Suprapubic skin (tissue), 4 donors: ENCODE results near the gene EXOC3.

Experiments
- CTCF ChIP-seq, 2 donors: fragments of 200-600 bp in 1 of 2; fragments of 450-650 bp in 1 of 2; sonication (generic) in 1 of 2; IDR thresholded peaks; one replicate each; pipeline ENCODE4 v1.5.1; 2016 to 2019; ENCODE audit warnings: antibody characterized with exemption in 2 of 2, mild to moderate bottlenecking in 1 of 2, moderate library complexity in 1 of 2
- POLR2A ChIP-seq, 2 donors: fragments of 450-650 bp; IDR thresholded peaks; one replicate each; pipeline ENCODE4 v1.6.1; 2017; ENCODE audit warnings: antibody characterized with exemption in 2 of 2, mild to moderate bottlenecking in 2 of 2, moderate library complexity in 2 of 2
- POLR2AphosphoS5 ChIP-seq, 3 donors: sonication (generic); formaldehyde crosslinking; IDR thresholded peaks; one replicate each; pipeline ENCODE4 v1.6.1; 2017; ENCODE audit warnings: antibody characterized with exemption in 3 of 3

GRCh38 chr5:482021-482420 is 39.0 kb downstream of the EXOC3 start:
- TF ChIP-seq POLR2A (IDR thresholded peaks at IDR 0.05): no peak
- TF ChIP-seq CTCF (IDR thresholded peaks at IDR 0.05): no peak
- no peak for TF ChIP-seq POLR2AphosphoS5 (IDR thresholded peaks at IDR 0.05)
